Measurements from ENCODE around the gene SPTBN1. TPM values are rescaled to one million over a fixed set of nuclear protein-coding genes. Genes with fewer than 3 reads are reported as not detected.

SPTBN1 gene
- total and polyA plus RNA-seq, 2 of the 13 experiments (the other 11 are each of a cell fraction or from before 2014, with no cell fraction given), result 123 to 299 TPM

- TF ChIP-seq FOSL2 (CRISPR knock-in tag; IDR thresholded peaks at IDR 0.05), result peak; percentile 72
- peak; percentile 16; the same call in 1 of the 2 replicates for TF ChIP-seq HINFP (CRISPR knock-in tag; IDR thresholded peaks at IDR 0.05; ENCODE audit: low read depth)
- peak; percentile 76 for TF ChIP-seq CEBPG (CRISPR knock-in tag; IDR thresholded peaks at IDR 0.05)
- TF ChIP-seq GFI1 (CRISPR knock-in tag; IDR thresholded peaks at IDR 0.05; ENCODE audit: borderline replicate concordance), result 0 out of 2 replicates have a peak, but pooled peaks have one; percentile 13
- peak; percentile 91 for TF ChIP-seq AHDC1 (CRISPR knock-in tag; IDR thresholded peaks at IDR 0.05; ENCODE audit: borderline replicate concordance)
- TF ChIP-seq ZNF605 (CRISPR knock-in tag; IDR thresholded peaks at IDR 0.05), result peak; percentile 33; the same call in 1 of the 2 replicates
- TF ChIP-seq FOXO1 (CRISPR knock-in tag; IDR thresholded peaks at IDR 0.05), result peak; percentile 37; the same call in 1 of the 2 replicates
- no peak for TF ChIP-seq RAD51 (IDR thresholded peaks at IDR 0.05; ENCODE audit: borderline replicate concordance)
- peak; percentile 86 for TF ChIP-seq ARID5B (CRISPR knock-in tag; IDR thresholded peaks at IDR 0.05)
- TF ChIP-seq ZNF350 (CRISPR knock-in tag; IDR thresholded peaks at IDR 0.05; ENCODE audit: borderline replicate concordance, low read depth), result 0 out of 2 replicates have a peak, but pooled peaks have one; percentile 16
- TF ChIP-seq ESRRA (CRISPR knock-in tag; IDR thresholded peaks at IDR 0.05; ENCODE audit: low read depth), result peak; percentile 97
- no peak for TF ChIP-seq SNAI1 (CRISPR knock-in tag; IDR thresholded peaks at IDR 0.05; ENCODE audit: borderline replicate concordance)
- no peak for TF ChIP-seq SOX6 (IDR thresholded peaks at IDR 0.05)
- TF ChIP-seq SOX6 (CRISPR knock-in tag; IDR thresholded peaks at IDR 0.05), result peak; percentile 99
- peak; percentile 85 to 97 for TF ChIP-seq NR2F1 (CRISPR knock-in tag; IDR thresholded peaks at IDR 0.05)
- peak; percentile 25; the same call in 1 of the 2 replicates for TF ChIP-seq BCL3 (CRISPR knock-in tag; IDR thresholded peaks at IDR 0.05)
- 0 out of 2 replicates have a peak, but pooled peaks have one; percentile 70 for TF ChIP-seq MAF1 (CRISPR knock-in tag; IDR thresholded peaks at IDR 0.05; ENCODE audit: borderline replicate concordance)
These were observed 99.3 kb downstream of the SPTBN1 start (continued) for GRCh38 chr2:54555318-54555837.
